Activated naive CD4-positive, alpha-beta T cell treated with anti-CD3 and anti-CD28 coated beads, Interleukin-2, amount 50 U/mL, for 24 hours (primary cell): ENCODE data around the gene CC2D2A.

Experiments used
- H3K27ac Mint-ChIP-seq: one replicate; pipeline ENCODE4 v1.8.0; 2021; ENCODE audit warnings: mild to moderate bottlenecking, mixed read lengths
- H3K27me3 Mint-ChIP-seq: one replicate; pipeline ENCODE4 v1.8.0; 2021; ENCODE audit warnings: mixed read lengths
- H3K36me3 Mint-ChIP-seq: one replicate; pipeline ENCODE4 v1.8.0; 2021; ENCODE audit warnings: mixed read lengths
- H3K4me1 Mint-ChIP-seq: one replicate; pipeline ENCODE4 v1.8.0; 2021; ENCODE audit warnings: mixed read lengths
- H3K4me3 Mint-ChIP-seq: one replicate; pipeline ENCODE4 v1.8.0; 2021; ENCODE audit warnings: mild to moderate bottlenecking, mixed read lengths
- H3K9me3 Mint-ChIP-seq: one replicate; pipeline ENCODE4 v1.8.0; 2021; ENCODE audit warnings: mixed read lengths

The CC2D2A gene

GRCh38 chr4:15556511-15557092 is 86.9 kb downstream of the CC2D2A start:
- Mint-ChIP-seq H3K27me3 (no peaks in the 10 kb centered on the region), H3K9me3 (no peaks in the 10 kb centered on the region), H3K27ac (no peak overlapping the region), H3K36me3 (peaks cover 2% of the 10 kb centered on the region), H3K4me3 (no peak overlapping the region), H3K4me1 (no peaks in the 10 kb centered on the region)

- Mint-ChIP-seq H3K27ac (no peak overlapping the region), H3K36me3 (peaks cover 2% of the 10 kb centered on the region), H3K4me1 (no peaks in the 10 kb centered on the region), H3K9me3 (no peaks in the 10 kb centered on the region), H3K4me3 (no peak overlapping the region), H3K27me3 (no peaks in the 10 kb centered on the region)
Observed at GRCh38 chr4:15557786-15558550, 88.3 kb downstream of the CC2D2A start.

GRCh38 chr4:15558561-15558960 is 88.9 kb downstream of the CC2D2A start:
- peaks cover 2% of the 10 kb centered on the region for H3K36me3 Mint-ChIP-seq
- H3K27ac Mint-ChIP-seq = no peak overlapping the region
- H3K9me3 Mint-ChIP-seq = no peaks in the 10 kb centered on the region
- H3K27me3 Mint-ChIP-seq = no peaks in the 10 kb centered on the region
- H3K4me1 Mint-ChIP-seq = no peaks in the 10 kb centered on the region
- no peak overlapping the region for H3K4me3 Mint-ChIP-seq

GRCh38 chr4:15562114-15562513 is 92.4 kb downstream of the CC2D2A start:
- Mint-ChIP-seq H3K27ac (no peak overlapping the region), H3K36me3 (peaks cover 8% of the 10 kb centered on the region), H3K4me1 (no peaks in the 10 kb centered on the region), H3K4me3 (no peak overlapping the region), H3K27me3 (no peaks in the 10 kb centered on the region), H3K9me3 (no peaks in the 10 kb centered on the region)

- Mint-ChIP-seq H3K4me1 (no peaks in the 10 kb centered on the region), H3K36me3 (peaks cover 11% of the 10 kb centered on the region), H3K4me3 (no peak overlapping the region), H3K27ac (no peak overlapping the region), H3K9me3 (no peaks in the 10 kb centered on the region), H3K27me3 (no peaks in the 10 kb centered on the region)
Observed at GRCh38 chr4:15562623-15563022, 92.9 kb downstream of the CC2D2A start.

- peaks cover 16% of the 10 kb centered on the region for H3K36me3 Mint-ChIP-seq
- no peak overlapping the region for H3K4me3 Mint-ChIP-seq
- no peaks in the 10 kb centered on the region for H3K4me1 Mint-ChIP-seq
- no peaks in the 10 kb centered on the region for H3K9me3 Mint-ChIP-seq
- H3K27ac Mint-ChIP-seq = no peak overlapping the region
- no peaks in the 10 kb centered on the region for H3K27me3 Mint-ChIP-seq
Observed at GRCh38 chr4:15563871-15564270, 94.2 kb downstream of the CC2D2A start.

GRCh38 chr4:15568821-15569220 is 99.1 kb downstream of the CC2D2A start:
- Mint-ChIP-seq H3K9me3 (no peaks in the 10 kb centered on the region), H3K4me1 (no peaks in the 10 kb centered on the region), H3K4me3 (no peak overlapping the region), H3K27ac (no peak overlapping the region), H3K36me3 (peaks cover 25% of the 10 kb centered on the region), H3K27me3 (no peaks in the 10 kb centered on the region)

- no peaks in the 10 kb centered on the region for H3K9me3 Mint-ChIP-seq
- H3K27ac Mint-ChIP-seq = no peak overlapping the region
- peaks cover 25% of the 10 kb centered on the region for H3K36me3 Mint-ChIP-seq
- no peaks in the 10 kb centered on the region for H3K4me1 Mint-ChIP-seq
- no peaks in the 10 kb centered on the region for H3K27me3 Mint-ChIP-seq
- H3K4me3 Mint-ChIP-seq = no peak overlapping the region
Observed at GRCh38 chr4:15569746-15570145, 100.1 kb downstream of the CC2D2A start.

- H3K27ac Mint-ChIP-seq = no peak overlapping the region
- no peaks in the 10 kb centered on the region for H3K27me3 Mint-ChIP-seq
- H3K4me3 Mint-ChIP-seq = no peak overlapping the region
- H3K4me1 Mint-ChIP-seq = no peaks in the 10 kb centered on the region
- H3K36me3 Mint-ChIP-seq = peaks cover 7% of the 10 kb centered on the region
- H3K9me3 Mint-ChIP-seq = no peaks in the 10 kb centered on the region
Observed at GRCh38 chr4:15575966-15576365, 106.3 kb downstream of the CC2D2A start.

- H3K27me3 Mint-ChIP-seq = no peaks in the 10 kb centered on the region
- H3K27ac Mint-ChIP-seq = no peak overlapping the region
- no peaks in the 10 kb centered on the region for H3K4me1 Mint-ChIP-seq
- H3K9me3 Mint-ChIP-seq = no peaks in the 10 kb centered on the region
- H3K4me3 Mint-ChIP-seq = no peak overlapping the region
- H3K36me3 Mint-ChIP-seq = peaks cover 8% of the 10 kb centered on the region
Observed at GRCh38 chr4:15577508-15577907, 107.8 kb downstream of the CC2D2A start.

- Mint-ChIP-seq H3K4me3 (no peak overlapping the region), H3K27me3 (no peaks in the 10 kb centered on the region), H3K36me3 (peaks cover 6% of the 10 kb centered on the region), H3K4me1 (peaks cover 4% of the 10 kb centered on the region), H3K9me3 (peaks cover 6% of the 10 kb centered on the region), H3K27ac (no peak overlapping the region)
Observed at GRCh38 chr4:15584785-15585184, 115.1 kb downstream of the CC2D2A start.

GRCh38 chr4:15585331-15585730 is 115.6 kb downstream of the CC2D2A start:
- Mint-ChIP-seq H3K9me3 (peaks cover 6% of the 10 kb centered on the region), H3K4me3 (no peak overlapping the region), H3K4me1 (peaks cover 4% of the 10 kb centered on the region), H3K27ac (no peak overlapping the region), H3K27me3 (no peaks in the 10 kb centered on the region), H3K36me3 (peaks cover 6% of the 10 kb centered on the region)

- no peak overlapping the region for H3K27ac Mint-ChIP-seq
- peaks cover 4% of the 10 kb centered on the region for H3K4me1 Mint-ChIP-seq
- H3K36me3 Mint-ChIP-seq = peaks cover 6% of the 10 kb centered on the region
- peaks cover 6% of the 10 kb centered on the region for H3K9me3 Mint-ChIP-seq
- H3K27me3 Mint-ChIP-seq = no peaks in the 10 kb centered on the region
- no peak overlapping the region for H3K4me3 Mint-ChIP-seq
Observed at GRCh38 chr4:15586066-15586465, 116.4 kb downstream of the CC2D2A start.

- H3K36me3 Mint-ChIP-seq = peaks cover 5% of the 10 kb centered on the region
- no peaks in the 10 kb centered on the region for H3K27me3 Mint-ChIP-seq
- no peak overlapping the region for H3K27ac Mint-ChIP-seq
- peaks cover 4% of the 10 kb centered on the region for H3K4me1 Mint-ChIP-seq
- H3K9me3 Mint-ChIP-seq = peaks cover 6% of the 10 kb centered on the region
- no peak overlapping the region for H3K4me3 Mint-ChIP-seq
Observed at GRCh38 chr4:15587649-15588048, 118.0 kb downstream of the CC2D2A start.

- no peak overlapping the region for H3K27ac Mint-ChIP-seq
- no peak overlapping the region for H3K4me3 Mint-ChIP-seq
- no peaks in the 10 kb centered on the region for H3K4me1 Mint-ChIP-seq
- no peaks in the 10 kb centered on the region for H3K9me3 Mint-ChIP-seq
- H3K36me3 Mint-ChIP-seq = no peaks in the 10 kb centered on the region
- no peaks in the 10 kb centered on the region for H3K27me3 Mint-ChIP-seq
Observed at GRCh38 chr4:15592799-15593198, 123.1 kb downstream of the CC2D2A start.

- no peaks in the 10 kb centered on the region for H3K4me1 Mint-ChIP-seq
- no peak overlapping the region for H3K4me3 Mint-ChIP-seq
- H3K9me3 Mint-ChIP-seq = no peaks in the 10 kb centered on the region
- peaks cover 6% of the 10 kb centered on the region for H3K36me3 Mint-ChIP-seq
- no peak overlapping the region for H3K27ac Mint-ChIP-seq
- H3K27me3 Mint-ChIP-seq = no peaks in the 10 kb centered on the region
Observed at GRCh38 chr4:15598644-15599043, 129.0 kb downstream of the CC2D2A start.

GRCh38 chr4:15600176-15600575 is 130.5 kb downstream of the CC2D2A start:
- Mint-ChIP-seq H3K27me3 (no peaks in the 10 kb centered on the region), H3K36me3 (peaks cover 17% of the 10 kb centered on the region), H3K9me3 (no peaks in the 10 kb centered on the region), H3K4me3 (no peak overlapping the region), H3K4me1 (no peaks in the 10 kb centered on the region), H3K27ac (no peak overlapping the region)
